ENCODE measurements around the gene WWOX. TPM values are rescaled to one million over a fixed set of nuclear protein-coding genes. Genes with fewer than 3 reads are reported as not detected.

WWOX gene
- total RNA-seq, 1 experiment from 2014 or later: 15.6 TPM

GRCh38 chr16:79127766-79128165 lies 1028.3 kb downstream of the WWOX start:
- Mint-ChIP-seq H3K4me1 (0 out of 4 replicates have a peak, but pooled peaks cover 0 to 3% of the 10 kb centered on the region in 2 experiments), H3K27me3 (ENCODE audit: low read depth) (no peaks in the 10 kb centered on the region), H3K27ac (no peak overlapping the region), H3K9me3 (peaks cover 11 to 13% of the 10 kb centered on the region in 2 experiments; a peak in 4 of 5 replicates), H3K4me3 (no peak overlapping the region), H3K36me3 (ENCODE audit: insufficient read depth in 1 of 3, low read depth in 3 of 3) (peaks cover 0 to 8% (median 7%) of the 10 kb centered on the region in 3 experiments; a peak in 5 of 7 replicates)
- Histone ChIP-seq H3K4me2 (ENCODE audit: insufficient read depth, insufficient read length, low read length) (no peak overlapping the region), H4K20me1 (ENCODE audit: control insufficient read depth, insufficient read depth, insufficient read length) (no peaks in the 10 kb centered on the region), H2AFZ (ENCODE audit: low read length) (no peak overlapping the region), H3T11ph (ENCODE audit: low read length) (no peak overlapping the region), H3K4me1 (ENCODE audit: insufficient read depth, low read length) (no peaks in the 10 kb centered on the region), H3K9ac (ENCODE audit: extremely low read depth, insufficient read length, low read length) (no peak overlapping the region), H4K5ac (ENCODE audit: insufficient read length, low read depth, low read length) (no peak overlapping the region), H3K27ac (ENCODE audit: insufficient read length, low read depth, low read length) (no peak overlapping the region), H3K4ac (ENCODE audit: low read depth, low read length) (no peak overlapping the region), H3K18ac (ENCODE audit: insufficient read length, low read depth, low read length) (no peak overlapping the region), H3K14ac (ENCODE audit: insufficient read depth, low read length) (no peak overlapping the region), H4K91ac (ENCODE audit: insufficient read length, low read depth, low read length) (no peak overlapping the region), H3K79me1 (ENCODE audit: insufficient read depth, low read depth, low read length, poor library complexity, severe bottlenecking) (no peaks in the 10 kb centered on the region), H3K56ac (ENCODE audit: insufficient read length, low read depth, low read length) (no peak overlapping the region), H3K23me2 (ENCODE audit: insufficient read length, low read depth, low read length, poor library complexity, severe bottlenecking) (no peaks in the 10 kb centered on the region), H3K79me2 (ENCODE audit: insufficient read depth, low read length) (no peaks in the 10 kb centered on the region), H2AK5ac (ENCODE audit: insufficient read length, low read length) (no peak overlapping the region), H2BK20ac (ENCODE audit: low read depth, low read length, poor library complexity, severe bottlenecking) (no peak overlapping the region), H4K8ac (replicated peaks; ENCODE audit: insufficient read length, low read depth, low read length) (no peak overlapping the region), H2BK12ac (ENCODE audit: insufficient read length, low read depth, low read length) (no peak overlapping the region), H2BK15ac (ENCODE audit: low read depth, low read length) (no peak overlapping the region), H3K23ac (ENCODE audit: insufficient read length, low read depth, low read length) (no peak overlapping the region), H3K27me3 (ENCODE audit: insufficient read depth, low read length) (no peaks in the 10 kb centered on the region), H2BK120ac (ENCODE audit: low read depth, low read length, poor library complexity, severe bottlenecking) (no peak overlapping the region), H3K9me3 (ENCODE audit: control insufficient read depth, low read depth, low read length) (no peaks in the 10 kb centered on the region), H2BK5ac (ENCODE audit: insufficient read length, low read length) (no peak overlapping the region)
- TF ChIP-seq CTCF (conservative IDR thresholded peaks at IDR 0.05): no peak
- WGBS (ENCODE audit: extremely low coverage, insufficient read length, low lambda C conversion rate): no CpG with 5 or more reads among the region's 1 CpG
- no peak for DNase-seq
